HCT116 (cell line): ENCODE data around the gene SLCO2A1. TPM values are rescaled to one million over a fixed set of nuclear protein-coding genes. Genes with fewer than 3 reads are reported as not detected.

ENCODE experiments used
- ATAC-seq: fragments of 200-7000 bp; cut with Tn5 transposase; 2 replicates; pipeline ENCODE4 v1.9.1; 2020; ENCODE audit warnings: mild to moderate bottlenecking, moderate library complexity
- BruUV-seq: library from RNA; stranded (reverse); fragments of 400-500 nt; replicated peaks from 2 replicates; lab custom pipeline; 2021; lab: Mats Ljungman, UMichigan
- CTCF ChIA-PET: fragments of 300-600 bp; sonication (Branson Sonifier 250); formaldehyde crosslinking; loops from one replicate; lab custom pipeline; 2021; ENCODE audit warnings: antibody characterized with exemption; lab: Charles Lee
- POLR2A ChIA-PET: fragments of 300-600, 350-600 bp; sonication (Branson Sonifier 250); formaldehyde crosslinking; loops from one replicate; lab custom pipeline; 2021; ENCODE audit warnings: antibody characterized with exemption; lab: Charles Lee
- RAD21 ChIA-PET, 2 experiments: fragments of 300-600 bp; sonication (Branson Sonifier 250); formaldehyde crosslinking; loops; one replicate each; lab custom pipeline; 2023; ENCODE audit warnings: low total read pairs in 2 of 2; ENCODE audit not compliant: uncharacterized antibody in 2 of 2, unreplicated experiment in 2 of 2, low non-redundant PET in 1 of 2; lab: Charles Lee
- DNase-seq: peaks from one replicate; pipeline ENCODE4 v3.0.0-alpha.2; 2010; ENCODE audit warnings: low read depth, low spot score
- H2AFZ ChIP-seq: fragments of 200-600 bp; shearing (Covaris generic), sonication (generic); 2 replicates; pipeline ENCODE4 v1.6.1; 2017; ENCODE audit warnings: low read depth, mixed run types, mixed read lengths, antibody characterized with exemption, low read length; ENCODE audit not compliant: poor library complexity, severe bottlenecking
- H3K27ac ChIP-seq: 2 replicates; pipeline ENCODE4 v1.5.1; 2012; ENCODE audit warnings: low read depth, low read length
- H3K27me3 ChIP-seq: fragments of 200-600 bp; sonication (generic); 2 replicates; pipeline ENCODE4 v1.6.1; 2016; ENCODE audit warnings: mixed run types, low read length, mixed read lengths; ENCODE audit not compliant: insufficient read depth
- H3K36me3 ChIP-seq, 2 experiments: fragments of 200-500 bp in 1 of 2; fragments of 200-600 bp in 1 of 2; sonication (Bioruptor generic) in 1 of 2; sonication (generic) in 1 of 2; 2 replicates each; pipeline versions ENCODE4 v1.5.1 to v1.6.1; 2014 to 2016; ENCODE audit warnings: low read length in 2 of 2, inconsistent platforms in 1 of 2, mixed read lengths in 1 of 2, mixed run types in 1 of 2; ENCODE audit not compliant: insufficient read depth in 2 of 2, control insufficient read depth in 1 of 2
- H3K4me1 ChIP-seq, 2 experiments: fragments of 200-600 bp in 1 of 2; sonication (generic) in 1 of 2; 2 replicates each; pipeline versions ENCODE4 v1.5.1 to v1.6.1; 2012 to 2017; ENCODE audit warnings: low read length in 2 of 2, inconsistent platforms in 1 of 2, mild to moderate bottlenecking in 1 of 2, mixed read lengths in 1 of 2, mixed run types in 1 of 2, moderate library complexity in 1 of 2; ENCODE audit not compliant: insufficient read depth in 2 of 2, control insufficient read depth in 1 of 2
- H3K4me2 ChIP-seq: fragments of 200-600 bp; sonication (generic); 2 replicates; pipeline ENCODE4 v1.6.1; 2017; ENCODE audit warnings: mixed run types, low read length, mixed read lengths
- H3K4me3 ChIP-seq, 2 experiments: fragments of 200-600 bp in 1 of 2; sonication (generic) in 1 of 2; replicated peaks in 1 of 2; 2 replicates each; pipeline ENCODE4 v1.5.1; 2011 to 2016; ENCODE audit warnings: low read length in 2 of 2, control low read depth in 1 of 2, low read depth in 1 of 2, mild to moderate bottlenecking in 1 of 2, mixed read lengths in 1 of 2, mixed run types in 1 of 2
- H3K79me2 ChIP-seq: fragments of 200-600 bp; sonication (generic); 2 replicates; pipeline ENCODE4 v1.6.1; 2017; ENCODE audit warnings: mild to moderate bottlenecking, mixed run types, low read length, moderate library complexity, mixed read lengths; ENCODE audit not compliant: insufficient read depth
- H3K9ac ChIP-seq: fragments of 200-600 bp; sonication (generic); 2 replicates; pipeline ENCODE4 v1.6.1; 2016; ENCODE audit warnings: low read length, mixed read lengths
- H3K9me2 ChIP-seq: fragments of 200-600 bp; sonication (generic), shearing (Covaris generic); 2 replicates; pipeline ENCODE4 v1.6.1; 2017; ENCODE audit warnings: mixed run types, mild to moderate bottlenecking, moderate library complexity; ENCODE audit not compliant: insufficient read depth
- H3K9me3 ChIP-seq, 2 experiments: fragments of 200-500 bp in 1 of 2; fragments of 200-600 bp in 1 of 2; sonication (Bioruptor generic) in 1 of 2; sonication (generic) in 1 of 2; 2 replicates each; pipeline ENCODE4 v1.6.1; 2014 to 2017; ENCODE audit warnings: low read length in 2 of 2, mixed read lengths in 2 of 2, inconsistent platforms in 1 of 2, low read depth in 1 of 2, mild to moderate bottlenecking in 1 of 2, mixed run types in 1 of 2, moderate library complexity in 1 of 2; ENCODE audit not compliant: control insufficient read depth in 1 of 2, insufficient read depth in 1 of 2
- H4K20me1 ChIP-seq: fragments of 200-600 bp; sonication (generic), shearing (Covaris generic); 2 replicates; pipeline ENCODE4 v1.6.1; 2017; ENCODE audit warnings: mixed run types, mild to moderate bottlenecking, moderate library complexity; ENCODE audit not compliant: insufficient read depth
- CEBPB ChIP-seq: IDR thresholded peaks from 2 replicates; pipeline ENCODE4 v1.6.1; 2012; ENCODE audit warnings: low read depth
- EGR1 ChIP-seq: IDR thresholded peaks from 2 replicates; pipeline ENCODE4 v1.6.1; 2012; ENCODE audit warnings: low read depth
- POLR2A ChIP-seq: IDR thresholded peaks from 2 replicates; pipeline ENCODE4 v1.7.0; 2011; ENCODE audit warnings: borderline replicate concordance; ENCODE audit not compliant: insufficient read depth, insufficient read length; ENCODE audit errors: extremely low read depth
- RAD21 ChIP-seq: IDR thresholded peaks from 2 replicates; pipeline ENCODE4 v1.6.1; 2012; ENCODE audit warnings: low read depth, mild to moderate bottlenecking
- SIN3A ChIP-seq: IDR thresholded peaks from 2 replicates; pipeline ENCODE4 v1.6.1; 2012; ENCODE audit warnings: low read depth
- SRF ChIP-seq: IDR thresholded peaks from 2 replicates; pipeline ENCODE4 v1.6.1; 2012; ENCODE audit warnings: low read depth
- TCF7L2 ChIP-seq: IDR thresholded peaks from 2 replicates; pipeline ENCODE4 v1.7.0; 2011; ENCODE audit warnings: borderline replicate concordance, inconsistent platforms; ENCODE audit not compliant: insufficient read depth, insufficient read length; ENCODE audit errors: extremely low read depth
- intact Hi-C: fragments of 100-400 bp; cut with micrococcal nuclease; formaldehyde crosslinking; loops from 2 replicates; pipeline ENCODE4 v1.10.0; 2022
- total RNA-seq: library from RNA; stranded (reverse); gene quantifications from one replicate; pipeline ENCODE4 v1.2.1, GENCODE V29; 2021; ENCODE audit not compliant: unreplicated experiment
- TF ChIP-seq, protein P1 (sequence below), 3 experiments: fragments of 200-600 bp in 1 of 3; sonication (generic) in 1 of 3; IDR thresholded peaks in 2 of 3; conservative IDR thresholded peaks in 1 of 3; 2 replicates each; pipeline ENCODE4 v1.5.1; 2012 to 2017; ENCODE audit warnings: low read depth in 2 of 3, low read length in 2 of 3, antibody characterized with exemption in 1 of 3, borderline replicate concordance in 1 of 3, control low read depth in 1 of 3, mild to moderate bottlenecking in 1 of 3, mixed read lengths in 1 of 3, mixed run types in 1 of 3, moderate library complexity in 1 of 3; ENCODE audit not compliant: insufficient read depth in 1 of 3
- TF ChIP-seq, protein P2 (sequence below): IDR thresholded peaks from 2 replicates; pipeline ENCODE4 v1.6.1; 2011; ENCODE audit warnings: mild to moderate bottlenecking, low read length, moderate library complexity; ENCODE audit not compliant: insufficient replicate concordance; ENCODE audit errors: extremely low read depth

SLCO2A1 gene
- total RNA-seq, 1 experiment from 2014 or later = 0.52 TPM

DNA sequence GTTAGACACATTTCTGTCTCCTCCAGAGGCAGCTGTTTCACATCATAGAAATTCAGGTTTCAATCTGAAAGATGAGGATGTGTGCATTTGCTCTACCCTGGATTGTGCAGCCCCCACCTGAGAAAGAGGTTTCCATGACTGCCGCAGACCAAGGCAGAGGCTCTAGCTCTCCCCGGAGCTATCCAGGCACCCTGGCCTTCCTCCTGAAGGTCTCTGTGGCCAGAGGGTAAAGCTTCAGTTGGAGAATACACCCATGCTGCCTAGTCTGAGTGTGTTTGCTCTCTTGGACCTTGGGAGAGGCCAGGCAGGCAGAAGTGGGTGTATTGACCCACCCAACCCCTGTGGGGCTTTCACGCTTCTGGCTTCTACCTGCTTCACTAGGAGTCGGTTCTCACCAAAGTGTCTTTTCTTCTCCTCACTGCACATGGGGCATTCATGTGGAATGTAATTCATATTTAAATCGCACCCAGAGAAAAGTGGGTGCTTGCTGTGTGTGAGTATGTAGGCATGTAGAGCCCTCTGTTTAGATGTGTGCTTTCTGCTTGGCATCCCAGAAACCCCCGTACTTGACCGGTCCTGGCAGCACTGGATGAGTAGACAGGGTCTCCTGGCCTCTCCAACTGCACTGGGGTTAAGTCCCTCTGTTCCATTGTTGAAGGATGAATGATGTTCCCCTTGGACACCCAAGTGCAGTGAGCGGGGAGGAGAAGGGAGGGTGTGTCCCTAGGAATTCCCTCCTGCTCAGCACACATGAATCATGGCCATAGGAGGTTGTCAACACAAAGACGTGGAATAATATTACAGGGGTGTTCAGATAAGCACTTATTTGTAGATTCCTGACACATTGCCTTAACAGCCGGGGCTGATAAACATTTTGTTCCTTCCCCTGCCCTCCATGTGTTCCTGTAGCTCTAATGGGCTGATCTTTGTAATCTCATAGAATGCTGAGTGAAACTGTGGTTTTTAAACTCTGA, 113.8 kb downstream of the SLCO2A1 start:
- no peaks in the 10 kb centered on the region for H3K27me3 ChIP-seq
- CTCF ChIA-PET = no interaction called here

More for the DNA sequence above, 113.8 kb downstream of the SLCO2A1 start:
- Histone ChIP-seq H3K27ac (no peak overlapping the region), H3K4me2 (no peak overlapping the region), H2AFZ (peak overlapping the region; percentile 32), H3K9ac (no peak overlapping the region), H3K4me1 (0 out of 4 replicates have a peak, but pooled peaks cover 0 to 4% of the 10 kb centered on the region in 2 experiments), H3K9me3 (no peaks in the 10 kb centered on the region), H3K4me3 (no peak overlapping the region), H3K9me2 (no peaks in the 10 kb centered on the region), H4K20me1 (no peaks in the 10 kb centered on the region)
- BruUV-seq = no TSS peak
- DNase-seq (no peak), ATAC-seq (no peak)
- intact Hi-C loops = no loop called here
- POLR2A ChIA-PET = no interaction called here
- RAD21 ChIA-PET = no interaction called here
- TF ChIP-seq SRF (no peak), SIN3A (no peak), TCF7L2 (no peak), EGR1 (no peak), POLR2A (no peak), CEBPB (no peak), RAD21 (no peak)
- TF ChIP-seq, protein P1, sequence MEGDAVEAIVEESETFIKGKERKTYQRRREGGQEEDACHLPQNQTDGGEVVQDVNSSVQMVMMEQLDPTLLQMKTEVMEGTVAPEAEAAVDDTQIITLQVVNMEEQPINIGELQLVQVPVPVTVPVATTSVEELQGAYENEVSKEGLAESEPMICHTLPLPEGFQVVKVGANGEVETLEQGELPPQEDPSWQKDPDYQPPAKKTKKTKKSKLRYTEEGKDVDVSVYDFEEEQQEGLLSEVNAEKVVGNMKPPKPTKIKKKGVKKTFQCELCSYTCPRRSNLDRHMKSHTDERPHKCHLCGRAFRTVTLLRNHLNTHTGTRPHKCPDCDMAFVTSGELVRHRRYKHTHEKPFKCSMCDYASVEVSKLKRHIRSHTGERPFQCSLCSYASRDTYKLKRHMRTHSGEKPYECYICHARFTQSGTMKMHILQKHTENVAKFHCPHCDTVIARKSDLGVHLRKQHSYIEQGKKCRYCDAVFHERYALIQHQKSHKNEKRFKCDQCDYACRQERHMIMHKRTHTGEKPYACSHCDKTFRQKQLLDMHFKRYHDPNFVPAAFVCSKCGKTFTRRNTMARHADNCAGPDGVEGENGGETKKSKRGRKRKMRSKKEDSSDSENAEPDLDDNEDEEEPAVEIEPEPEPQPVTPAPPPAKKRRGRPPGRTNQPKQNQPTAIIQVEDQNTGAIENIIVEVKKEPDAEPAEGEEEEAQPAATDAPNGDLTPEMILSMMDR (IDR thresholded peaks at IDR 0.05 in 2 of 3, conservative IDR thresholded peaks at IDR 0.05 in 1 of 3; ENCODE audit: borderline replicate concordance in 1 of 3, insufficient read depth in 1 of 3, low read depth in 2 of 3, low read length in 2 of 3) = no peak
- TF ChIP-seq, protein P2, sequence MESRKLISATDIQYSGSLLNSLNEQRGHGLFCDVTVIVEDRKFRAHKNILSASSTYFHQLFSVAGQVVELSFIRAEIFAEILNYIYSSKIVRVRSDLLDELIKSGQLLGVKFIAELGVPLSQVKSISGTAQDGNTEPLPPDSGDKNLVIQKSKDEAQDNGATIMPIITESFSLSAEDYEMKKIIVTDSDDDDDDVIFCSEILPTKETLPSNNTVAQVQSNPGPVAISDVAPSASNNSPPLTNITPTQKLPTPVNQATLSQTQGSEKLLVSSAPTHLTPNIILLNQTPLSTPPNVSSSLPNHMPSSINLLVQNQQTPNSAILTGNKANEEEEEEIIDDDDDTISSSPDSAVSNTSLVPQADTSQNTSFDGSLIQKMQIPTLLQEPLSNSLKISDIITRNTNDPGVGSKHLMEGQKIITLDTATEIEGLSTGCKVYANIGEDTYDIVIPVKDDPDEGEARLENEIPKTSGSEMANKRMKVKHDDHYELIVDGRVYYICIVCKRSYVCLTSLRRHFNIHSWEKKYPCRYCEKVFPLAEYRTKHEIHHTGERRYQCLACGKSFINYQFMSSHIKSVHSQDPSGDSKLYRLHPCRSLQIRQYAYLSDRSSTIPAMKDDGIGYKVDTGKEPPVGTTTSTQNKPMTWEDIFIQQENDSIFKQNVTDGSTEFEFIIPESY = no peak
- TF ChIP-seq, all 23 proteins: peak for 0
- no peaks in the 10 kb centered on the region for H3K36me3 ChIP-seq
- H3K79me2 ChIP-seq = no peaks in the 10 kb centered on the region
